Nephron progenitor cell (in vitro differentiated cells): ENCODE data around the gene MRPS17.

Experiments used
- DNase-seq: peaks from one replicate; pipeline ENCODE4 v3.0.0; 2021
- H3K27ac Mint-ChIP-seq: 2 replicates; pipeline ENCODE4 v1.8.0; 2021; ENCODE audit warnings: mild to moderate bottlenecking, moderate library complexity, mixed read lengths
- H3K27me3 Mint-ChIP-seq: 2 replicates; pipeline ENCODE4 v1.8.0; 2021; ENCODE audit warnings: mild to moderate bottlenecking, low read depth, mixed read lengths; ENCODE audit not compliant: poor library complexity
- H3K36me3 Mint-ChIP-seq: 2 replicates; pipeline ENCODE4 v1.8.0; 2021; ENCODE audit warnings: low read depth, mixed read lengths
- H3K4me1 Mint-ChIP-seq: 2 replicates; pipeline ENCODE4 v1.8.0; 2021; ENCODE audit warnings: mixed read lengths
- H3K4me3 Mint-ChIP-seq: 2 replicates; pipeline ENCODE4 v1.8.0; 2021; ENCODE audit warnings: mild to moderate bottlenecking, moderate library complexity, mixed read lengths
- H3K9me3 Mint-ChIP-seq: 2 replicates; pipeline ENCODE4 v1.8.0; 2021; ENCODE audit warnings: mild to moderate bottlenecking, moderate library complexity, mixed read lengths
- TF ChIP-seq, protein P1 (sequence below): fragments of 200-600 bp; sonication (generic); IDR thresholded peaks from 2 replicates; pipeline ENCODE4 v1.5.0; 2021; ENCODE audit warnings: antibody characterized with exemption

Gene MRPS17

DNA sequence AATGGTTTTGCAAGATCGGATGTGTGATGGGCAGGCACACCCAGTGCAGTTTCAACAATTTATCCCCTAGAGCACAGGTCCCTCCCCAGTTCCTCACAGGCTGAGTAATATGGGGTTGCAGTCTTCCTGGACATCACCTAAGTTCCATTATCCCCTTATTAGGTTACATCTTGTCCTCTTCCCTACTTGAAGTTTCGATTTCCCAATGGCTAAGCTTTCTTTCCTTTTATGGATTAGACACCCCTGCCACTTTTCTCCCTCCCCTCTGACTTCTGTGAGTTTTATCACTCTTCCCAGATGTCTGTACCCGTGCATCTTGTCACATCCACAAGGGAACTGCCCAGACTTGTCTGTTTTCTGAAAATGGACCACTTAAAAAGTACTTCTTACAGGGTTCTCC, 10.3 kb downstream of the MRPS17 start:
- DNase-seq = no peak
- H3K4me1 Mint-ChIP-seq = peaks cover 13% of the 10 kb centered on the region
- peaks cover 29% of the 10 kb centered on the region for H3K27me3 Mint-ChIP-seq
- peaks cover 4% of the 10 kb centered on the region for H3K9me3 Mint-ChIP-seq
- peaks cover 32% of the 10 kb centered on the region for H3K36me3 Mint-ChIP-seq
- TF ChIP-seq, protein P1, sequence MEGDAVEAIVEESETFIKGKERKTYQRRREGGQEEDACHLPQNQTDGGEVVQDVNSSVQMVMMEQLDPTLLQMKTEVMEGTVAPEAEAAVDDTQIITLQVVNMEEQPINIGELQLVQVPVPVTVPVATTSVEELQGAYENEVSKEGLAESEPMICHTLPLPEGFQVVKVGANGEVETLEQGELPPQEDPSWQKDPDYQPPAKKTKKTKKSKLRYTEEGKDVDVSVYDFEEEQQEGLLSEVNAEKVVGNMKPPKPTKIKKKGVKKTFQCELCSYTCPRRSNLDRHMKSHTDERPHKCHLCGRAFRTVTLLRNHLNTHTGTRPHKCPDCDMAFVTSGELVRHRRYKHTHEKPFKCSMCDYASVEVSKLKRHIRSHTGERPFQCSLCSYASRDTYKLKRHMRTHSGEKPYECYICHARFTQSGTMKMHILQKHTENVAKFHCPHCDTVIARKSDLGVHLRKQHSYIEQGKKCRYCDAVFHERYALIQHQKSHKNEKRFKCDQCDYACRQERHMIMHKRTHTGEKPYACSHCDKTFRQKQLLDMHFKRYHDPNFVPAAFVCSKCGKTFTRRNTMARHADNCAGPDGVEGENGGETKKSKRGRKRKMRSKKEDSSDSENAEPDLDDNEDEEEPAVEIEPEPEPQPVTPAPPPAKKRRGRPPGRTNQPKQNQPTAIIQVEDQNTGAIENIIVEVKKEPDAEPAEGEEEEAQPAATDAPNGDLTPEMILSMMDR = no peak
- H3K27ac Mint-ChIP-seq = no peak overlapping the region
- no peak overlapping the region for H3K4me3 Mint-ChIP-seq

DNA sequence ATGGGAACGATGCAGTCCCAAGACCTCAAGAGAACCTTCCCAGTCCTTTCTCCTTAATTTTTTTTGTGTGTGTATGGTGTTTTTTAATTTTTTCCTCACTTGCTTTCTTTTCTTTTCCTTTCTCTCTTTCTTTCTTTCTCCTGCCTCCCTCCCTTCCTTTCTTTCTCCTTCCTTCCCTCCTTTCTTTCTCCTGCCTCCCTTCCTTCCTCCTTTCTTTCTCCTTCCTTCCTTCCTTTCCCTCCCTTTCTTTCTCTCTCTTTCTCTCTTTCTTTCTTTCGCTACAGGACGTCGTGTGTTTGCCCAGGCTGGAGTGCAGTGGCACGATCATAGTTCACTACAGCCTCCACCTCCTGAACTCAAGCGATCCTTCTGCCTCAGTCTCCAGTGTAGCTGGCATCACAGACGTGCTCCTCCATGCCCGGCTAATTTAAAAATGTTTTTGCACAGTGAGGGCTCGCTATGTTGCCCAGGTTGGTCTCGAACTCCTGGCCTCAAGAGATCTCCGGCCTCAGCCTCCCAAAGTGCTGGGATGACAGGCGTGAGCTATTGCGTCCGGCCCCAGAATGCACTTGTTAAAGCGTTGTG, 12.0 kb downstream of the MRPS17 start:
- no peaks in the 10 kb centered on the region for H3K9me3 Mint-ChIP-seq
- H3K4me3 Mint-ChIP-seq = peak overlapping the region; percentile 66
- peaks cover 34% of the 10 kb centered on the region for H3K36me3 Mint-ChIP-seq
- TF ChIP-seq, protein P1 = no peak
- peaks cover 17% of the 10 kb centered on the region for H3K4me1 Mint-ChIP-seq
- H3K27ac Mint-ChIP-seq = no peak overlapping the region
- no peak for DNase-seq
- H3K27me3 Mint-ChIP-seq = peaks cover 29% of the 10 kb centered on the region

DNA sequence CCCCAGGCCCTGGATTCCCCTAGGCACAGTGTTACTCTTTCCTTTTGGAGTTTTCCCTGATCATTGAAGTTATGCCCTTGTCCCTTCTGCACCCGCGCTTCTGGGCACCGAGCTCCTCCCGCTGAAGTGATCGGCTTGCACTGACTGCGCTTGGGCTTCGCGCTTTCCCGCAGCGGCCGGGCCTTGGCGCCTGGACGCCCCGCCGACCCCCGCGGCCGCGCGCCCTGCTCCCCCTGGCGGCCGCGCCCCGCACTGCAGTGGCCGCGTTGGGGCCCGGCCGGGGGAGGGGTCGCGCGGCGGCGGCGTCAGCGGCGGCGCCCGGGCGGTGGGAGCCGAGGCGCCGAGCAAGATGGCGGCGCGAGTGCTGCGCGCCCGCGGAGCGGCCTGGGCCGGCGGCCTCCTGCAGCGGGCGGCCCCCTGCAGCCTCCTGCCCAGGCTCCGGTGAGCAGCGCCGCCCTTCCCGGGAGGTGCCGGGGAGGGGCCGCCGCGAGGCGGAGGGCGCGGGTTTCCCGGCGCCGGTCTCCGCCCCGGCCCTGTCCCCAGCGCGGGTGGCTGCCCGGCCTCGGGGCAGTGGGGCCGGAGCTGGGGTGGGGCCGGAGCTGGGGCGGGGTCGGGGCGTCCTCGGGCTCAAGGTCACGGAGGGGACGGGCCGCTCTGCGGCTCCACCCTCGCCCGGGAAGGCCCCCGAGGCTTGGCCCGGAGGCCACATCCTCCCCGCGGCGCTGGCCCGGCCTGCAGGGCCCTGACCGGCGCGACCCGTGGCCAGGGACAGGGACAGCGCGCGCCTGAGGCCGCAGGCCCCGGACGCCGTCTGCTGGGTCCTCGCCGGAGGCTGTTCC, 12.8 kb downstream of the MRPS17 start, which contains the start of gene NIPSNAP2:
NIPSNAP2 (plus strand) TSS at position 325 of the 839 bp plus-strand sequence; CDS start at position 350, 25 bp downstream.
- peaks cover 31% of the 10 kb centered on the region for H3K27me3 Mint-ChIP-seq
- TF ChIP-seq, protein P1 = no peak
- peak within 1 kb of the TSS; percentile 98 for H3K27ac Mint-ChIP-seq
- H3K4me1 Mint-ChIP-seq = peaks cover 22% of the 10 kb centered on the region
- DNase-seq = peak; percentile 78
- peak within 1 kb of the TSS; percentile 96 for H3K4me3 Mint-ChIP-seq
- H3K36me3 Mint-ChIP-seq = peaks cover 39% of the 10 kb centered on the region
- H3K9me3 Mint-ChIP-seq = no peaks in the 10 kb centered on the region

DNA sequence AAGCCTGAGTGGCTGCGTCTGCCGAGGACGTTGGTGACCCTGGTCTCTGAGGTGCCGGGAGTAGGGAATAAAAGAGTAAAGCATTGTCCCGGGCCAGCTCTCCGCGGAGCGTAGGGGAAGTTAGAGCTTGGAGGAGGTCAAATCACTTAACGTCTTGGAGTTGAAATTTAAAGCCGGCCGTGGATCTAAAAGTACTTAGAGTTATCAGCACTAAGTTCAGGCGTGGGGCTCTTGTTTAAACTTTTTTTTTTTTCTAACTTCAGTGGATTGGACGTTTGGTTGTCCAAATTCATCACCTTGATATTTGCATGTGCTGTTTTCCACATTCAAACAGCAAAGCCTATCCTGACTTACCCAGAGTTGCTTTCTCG, 13.4 kb downstream of the MRPS17 start:
- peak overlapping the region; percentile 96 for H3K4me3 Mint-ChIP-seq
- peaks cover 40% of the 10 kb centered on the region for H3K36me3 Mint-ChIP-seq
- TF ChIP-seq, protein P1 = no peak
- no peaks in the 10 kb centered on the region for H3K9me3 Mint-ChIP-seq
- peak overlapping the region; percentile 98 for H3K27ac Mint-ChIP-seq
- DNase-seq = no peak
- H3K4me1 Mint-ChIP-seq = peaks cover 23% of the 10 kb centered on the region
- H3K27me3 Mint-ChIP-seq = peaks cover 28% of the 10 kb centered on the region

DNA sequence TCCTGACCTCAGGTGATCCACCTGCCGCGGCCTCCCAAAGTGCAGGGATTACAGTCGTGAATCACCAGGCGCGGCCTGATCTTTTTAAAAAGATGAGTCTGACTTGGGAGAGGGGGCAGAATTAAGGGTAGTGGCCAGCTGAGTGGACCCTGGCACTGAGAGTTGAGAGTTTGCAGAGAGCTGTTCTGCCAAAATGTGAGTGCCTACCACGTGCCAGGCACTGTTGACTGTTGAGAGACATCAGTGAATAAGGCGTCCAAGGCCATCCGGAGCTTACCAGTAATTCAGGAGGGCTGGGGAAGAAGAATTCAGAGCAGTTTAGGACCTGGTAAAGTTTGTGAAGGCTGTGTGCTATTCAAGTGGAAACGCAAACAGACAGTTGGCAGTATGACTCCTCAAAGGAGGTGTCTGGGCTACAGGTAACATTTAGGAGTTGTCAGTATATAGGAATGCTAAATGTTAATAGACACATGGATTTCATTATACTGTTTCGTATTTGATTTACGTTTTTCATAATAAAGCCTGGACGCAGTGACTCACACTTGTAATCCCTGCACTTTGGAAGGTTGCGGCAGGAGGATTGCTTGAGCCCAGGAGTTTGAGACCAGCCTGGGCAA, 14.2 kb downstream of the MRPS17 start:
- Mint-ChIP-seq H3K4me1 (peaks cover 28% of the 10 kb centered on the region), H3K9me3 (no peaks in the 10 kb centered on the region), H3K36me3 (peaks cover 48% of the 10 kb centered on the region), H3K27me3 (peaks cover 28% of the 10 kb centered on the region), H3K4me3 (peak overlapping the region; percentile 96), H3K27ac (peak overlapping the region; percentile 51)
- no peak for DNase-seq
- TF ChIP-seq, protein P1 = no peak
